Measurements from ENCODE around the gene AMOTL2.

The AMOTL2 gene

GRCh38 chr3:134371542-134372324 is 2.5 kb downstream of the AMOTL2 start:
- TF ChIP-seq EZH2phosphoT487 (IDR thresholded peaks at IDR 0.05; ENCODE audit: low read depth) = no peak
- TF ChIP-seq CTCF (IDR thresholded peaks at IDR 0.05; ENCODE audit: low read depth, low read length) = no peak
- Histone ChIP-seq H3K9ac (ENCODE audit: low read length) (no peak overlapping the region), H3K27ac (ENCODE audit: low read length) (no peak overlapping the region), H2AFZ (ENCODE audit: low read depth, low read length) (no peak overlapping the region), H3K79me2 (ENCODE audit: low read length) (no peaks in the 10 kb centered on the region), H3K4me1 (ENCODE audit: low read length) (no peaks in the 10 kb centered on the region), H3K4me2 (ENCODE audit: low read length) (no peak overlapping the region), H3K27me3 (ENCODE audit: low read depth, low read length) (0 out of 2 replicates have a peak, but pooled peaks cover 8% of the 10 kb centered on the region), H3K9me3 (ENCODE audit: insufficient read depth, low read length) (no peaks in the 10 kb centered on the region), H3K4me3 (ENCODE audit: low read length) (no peak overlapping the region), H3K36me3 (replicated peaks; ENCODE audit: low read depth, low read length) (no peaks in the 10 kb centered on the region), H4K20me1 (ENCODE audit: insufficient read depth, low read length) (no peaks in the 10 kb centered on the region)

DNA sequence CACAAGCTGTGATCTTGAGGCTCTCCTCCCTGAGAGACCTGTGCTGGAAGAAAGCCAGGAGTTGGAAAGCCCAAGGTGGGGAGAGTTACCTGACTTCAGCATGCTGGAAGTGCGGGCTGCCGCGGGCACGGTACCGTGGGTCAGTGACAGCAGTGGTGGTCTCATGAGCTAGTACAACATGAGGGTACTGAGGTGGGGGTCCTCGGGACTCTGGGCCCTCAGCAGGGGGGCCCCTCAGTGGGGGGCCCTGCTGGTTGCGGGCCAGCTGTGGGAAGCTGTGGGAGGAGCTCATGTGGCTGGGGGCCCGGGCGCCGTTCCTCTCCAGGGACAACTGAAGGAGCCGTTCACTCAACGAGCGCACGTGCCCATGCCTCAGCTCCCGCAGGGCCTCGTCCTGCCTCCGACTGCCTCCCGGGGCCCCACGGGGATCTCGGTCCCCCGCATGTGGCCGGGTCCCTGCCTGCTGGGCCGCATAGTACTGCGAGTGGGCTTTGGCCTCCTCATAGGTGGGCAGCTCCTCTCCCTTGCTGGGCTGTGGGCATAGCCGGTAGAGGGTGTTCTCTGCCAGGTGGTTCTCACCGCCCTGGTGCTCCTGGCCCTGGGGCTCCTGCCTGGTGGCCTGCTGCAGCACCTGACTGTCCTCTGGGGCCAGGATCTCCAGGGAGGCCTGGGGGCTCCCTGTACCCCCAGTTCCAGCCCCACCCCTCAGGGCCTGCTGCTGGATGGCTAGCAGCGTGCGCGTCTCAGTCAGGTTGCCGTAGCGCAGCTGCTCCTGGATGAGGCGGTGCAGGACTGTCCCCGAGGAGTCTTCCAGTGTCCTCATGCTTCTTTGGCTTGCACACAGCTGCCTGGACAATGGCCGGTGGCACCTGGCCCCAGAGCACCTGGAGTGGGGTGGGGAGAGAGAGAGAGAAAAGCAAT is 3.4 kb downstream of the AMOTL2 start:
- Histone ChIP-seq H4K20me1 (ENCODE audit: insufficient read depth, low read length) (no peaks in the 10 kb centered on the region), H3K79me2 (ENCODE audit: low read length) (no peaks in the 10 kb centered on the region), H3K4me2 (ENCODE audit: low read length) (no peak overlapping the region), H3K9me3 (ENCODE audit: insufficient read depth, low read length) (no peaks in the 10 kb centered on the region), H3K4me1 (ENCODE audit: low read length) (no peaks in the 10 kb centered on the region), H2AFZ (ENCODE audit: low read depth, low read length) (no peak overlapping the region), H3K27me3 (ENCODE audit: low read depth, low read length) (0 out of 2 replicates have a peak, but pooled peaks cover under 1% of the 10 kb centered on the region), H3K4me3 (ENCODE audit: low read length) (no peak overlapping the region), H3K9ac (ENCODE audit: low read length) (no peak overlapping the region), H3K27ac (ENCODE audit: low read length) (no peak overlapping the region), H3K36me3 (replicated peaks; ENCODE audit: low read depth, low read length) (no peaks in the 10 kb centered on the region)
- TF ChIP-seq CTCF (IDR thresholded peaks at IDR 0.05; ENCODE audit: low read depth, low read length) (no peak), EZH2phosphoT487 (IDR thresholded peaks at IDR 0.05; ENCODE audit: low read depth) (no peak)

GRCh38 chr3:134369861-134370596 is 4.2 kb downstream of the AMOTL2 start:
- Histone ChIP-seq H3K36me3 (replicated peaks; ENCODE audit: low read depth, low read length) (no peaks in the 10 kb centered on the region), H3K4me3 (ENCODE audit: low read length) (no peak overlapping the region), H3K4me1 (ENCODE audit: low read length) (no peaks in the 10 kb centered on the region), H3K27me3 (ENCODE audit: low read depth, low read length) (no peaks in the 10 kb centered on the region), H2AFZ (ENCODE audit: low read depth, low read length) (no peak overlapping the region), H3K9me3 (ENCODE audit: insufficient read depth, low read length) (no peaks in the 10 kb centered on the region), H3K4me2 (ENCODE audit: low read length) (no peak overlapping the region), H3K9ac (ENCODE audit: low read length) (no peak overlapping the region), H3K79me2 (ENCODE audit: low read length) (no peaks in the 10 kb centered on the region), H3K27ac (ENCODE audit: low read length) (no peak overlapping the region), H4K20me1 (ENCODE audit: insufficient read depth, low read length) (no peaks in the 10 kb centered on the region)
- no peak for TF ChIP-seq EZH2phosphoT487 (IDR thresholded peaks at IDR 0.05; ENCODE audit: low read depth)
- TF ChIP-seq CTCF (IDR thresholded peaks at IDR 0.05; ENCODE audit: low read depth, low read length) = no peak

All from OCI-LY3 (cell line).